ENCODE data around the gene DIDO1.

GRCh38 chr20:62963614-62964397 is 37.5 kb upstream of the DIDO1 start:
- TF ChIP-seq, protein P1, sequence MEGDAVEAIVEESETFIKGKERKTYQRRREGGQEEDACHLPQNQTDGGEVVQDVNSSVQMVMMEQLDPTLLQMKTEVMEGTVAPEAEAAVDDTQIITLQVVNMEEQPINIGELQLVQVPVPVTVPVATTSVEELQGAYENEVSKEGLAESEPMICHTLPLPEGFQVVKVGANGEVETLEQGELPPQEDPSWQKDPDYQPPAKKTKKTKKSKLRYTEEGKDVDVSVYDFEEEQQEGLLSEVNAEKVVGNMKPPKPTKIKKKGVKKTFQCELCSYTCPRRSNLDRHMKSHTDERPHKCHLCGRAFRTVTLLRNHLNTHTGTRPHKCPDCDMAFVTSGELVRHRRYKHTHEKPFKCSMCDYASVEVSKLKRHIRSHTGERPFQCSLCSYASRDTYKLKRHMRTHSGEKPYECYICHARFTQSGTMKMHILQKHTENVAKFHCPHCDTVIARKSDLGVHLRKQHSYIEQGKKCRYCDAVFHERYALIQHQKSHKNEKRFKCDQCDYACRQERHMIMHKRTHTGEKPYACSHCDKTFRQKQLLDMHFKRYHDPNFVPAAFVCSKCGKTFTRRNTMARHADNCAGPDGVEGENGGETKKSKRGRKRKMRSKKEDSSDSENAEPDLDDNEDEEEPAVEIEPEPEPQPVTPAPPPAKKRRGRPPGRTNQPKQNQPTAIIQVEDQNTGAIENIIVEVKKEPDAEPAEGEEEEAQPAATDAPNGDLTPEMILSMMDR (IDR thresholded peaks at IDR 0.05) = no peak
- no peak for TF ChIP-seq POLR2AphosphoS5 (IDR thresholded peaks at IDR 0.05)
- no peak for TF ChIP-seq POLR2A (IDR thresholded peaks at IDR 0.05)
